Activated T-helper 1 cell treated with Interleukin-2 at 50 U/mL for 16 hours (primary cell): ENCODE measurements around the gene ZPLD1.

Experiments
- DNase-seq: peaks from one replicate; pipeline ENCODE4 v3.0.0-alpha.2; 2020; ENCODE audit warnings: low read depth

ZPLD1 gene

GRCh38 chr3:102470066-102470465 lies 35.3 kb downstream of the ZPLD1 start:
- no peak for DNase-seq

- no peak for DNase-seq
Observed at GRCh38 chr3:102471001-102471400, 36.2 kb downstream of the ZPLD1 start.

DNA sequence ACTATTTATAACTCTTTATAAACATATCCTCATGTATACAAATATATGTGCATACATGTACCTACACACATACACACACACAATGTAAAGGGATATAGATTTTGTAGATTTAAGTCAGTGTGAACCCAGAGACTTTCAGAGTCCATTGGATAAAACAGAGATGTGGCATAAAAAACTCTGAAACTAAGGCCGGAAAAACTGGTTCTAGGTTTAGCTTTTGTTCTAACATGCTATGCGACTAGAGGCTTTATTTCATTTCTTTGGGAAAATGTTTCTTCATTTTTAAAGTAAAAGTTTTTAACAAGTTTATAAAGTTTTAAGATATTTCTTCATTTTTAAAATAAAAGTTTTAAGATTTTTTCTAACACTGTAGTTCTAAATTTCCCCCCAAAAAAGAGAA lies 36.7 kb downstream of the ZPLD1 start:
- DNase-seq, result no peak

DNA sequence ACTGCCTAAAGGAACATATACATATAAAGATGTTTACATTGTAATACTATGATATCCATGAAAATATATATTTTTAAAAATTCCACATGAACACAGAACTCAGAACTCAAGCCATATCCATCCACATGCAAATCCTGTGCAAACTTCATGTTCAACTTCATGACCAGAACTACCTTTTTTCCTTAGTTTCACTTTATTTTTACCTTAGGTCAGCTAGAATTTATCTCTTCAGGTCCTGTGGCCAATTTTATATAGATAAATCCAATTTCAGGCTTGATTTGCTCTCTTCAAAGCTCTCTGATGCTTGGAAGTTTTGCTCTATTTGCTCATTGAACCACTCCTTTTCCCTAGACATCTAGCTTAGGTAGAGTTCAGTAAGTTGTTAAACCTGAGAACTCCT lies 38.8 kb downstream of the ZPLD1 start:
- DNase-seq, result no peak

GRCh38 chr3:102474207-102474606 lies 39.4 kb downstream of the ZPLD1 start:
- DNase-seq, result no peak

- no peak for DNase-seq
Observed at GRCh38 chr3:102476198-102476597, 41.4 kb downstream of the ZPLD1 start.

DNA sequence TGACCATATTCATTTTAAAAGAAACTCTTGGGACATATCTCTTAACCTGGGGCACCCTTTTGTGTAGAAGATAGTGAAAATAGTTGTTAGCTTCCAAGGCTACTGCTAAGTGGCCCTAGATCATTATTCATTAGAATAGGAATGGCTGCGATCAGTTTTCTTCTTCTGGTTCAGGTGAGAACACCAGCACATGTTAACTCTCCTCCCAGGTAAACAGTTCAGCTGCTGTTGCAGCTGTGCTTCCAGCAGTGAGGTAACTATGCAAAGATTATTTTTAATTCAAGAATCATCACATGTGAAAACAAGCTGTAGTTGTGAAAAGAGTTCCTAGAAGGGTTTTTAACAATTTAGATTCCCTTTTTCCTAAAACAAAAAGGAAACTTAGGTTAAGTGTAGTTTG lies 43.3 kb downstream of the ZPLD1 start:
- DNase-seq, result no peak

DNA sequence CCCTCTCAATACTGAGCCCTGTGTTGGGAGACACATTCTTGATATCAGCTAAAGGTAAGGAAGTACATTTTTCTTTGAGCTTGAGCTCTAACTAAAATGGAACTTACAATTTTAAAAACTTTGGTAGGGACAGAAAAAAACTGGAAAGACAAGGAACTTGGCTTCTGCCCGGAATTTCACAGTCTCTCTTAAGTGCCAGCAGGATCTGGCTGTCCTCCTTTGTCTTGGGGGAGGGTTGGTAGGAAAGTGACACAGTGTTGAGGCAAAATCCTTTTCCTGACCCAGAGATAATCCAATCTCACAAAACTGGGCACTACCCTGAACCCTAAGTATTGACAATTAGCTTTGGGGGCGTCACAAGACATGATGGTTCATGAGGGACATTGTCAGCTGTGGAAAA lies 45.3 kb downstream of the ZPLD1 start:
- DNase-seq, result no peak

DNA sequence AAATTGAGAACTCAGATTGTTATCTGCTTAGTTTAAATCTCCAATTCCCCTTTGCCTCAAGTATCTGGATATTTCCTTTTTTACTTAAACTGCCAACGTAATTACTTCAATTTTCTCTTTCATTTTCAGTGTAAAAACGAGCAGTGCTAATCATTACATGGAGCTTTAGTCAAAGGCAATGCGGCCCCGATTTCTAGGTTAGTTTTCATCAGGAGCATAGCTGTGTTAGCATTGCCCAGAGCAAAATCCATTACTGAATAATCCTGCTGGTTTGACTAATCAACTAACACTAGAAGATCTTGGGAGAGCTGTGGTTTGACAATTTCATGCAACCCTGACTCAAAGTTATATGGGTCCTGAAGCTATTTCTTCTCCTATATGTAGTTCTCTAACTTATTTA lies 46.2 kb downstream of the ZPLD1 start:
- no peak for DNase-seq

GRCh38 chr3:102483556-102483955 lies 48.7 kb downstream of the ZPLD1 start:
- no peak for DNase-seq

DNA sequence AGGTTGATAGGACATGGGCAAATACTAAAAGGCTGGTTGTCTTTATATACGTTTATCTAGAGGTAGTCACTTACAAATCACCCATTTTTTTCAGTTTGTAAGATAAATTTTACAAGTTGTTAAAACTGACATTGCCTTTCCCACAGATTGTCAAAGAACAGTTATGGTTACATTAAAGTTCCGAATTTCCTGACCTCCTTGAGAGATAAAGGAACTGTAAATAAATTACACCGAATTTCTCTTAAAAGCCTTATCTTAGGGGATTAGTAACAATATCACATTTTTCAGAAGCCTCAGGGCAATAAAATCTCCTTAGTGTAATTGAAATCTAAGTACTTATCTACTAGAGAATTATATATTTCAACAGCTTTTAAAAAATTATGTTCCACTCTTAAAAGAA lies 49.5 kb downstream of the ZPLD1 start:
- no peak for DNase-seq

DNA sequence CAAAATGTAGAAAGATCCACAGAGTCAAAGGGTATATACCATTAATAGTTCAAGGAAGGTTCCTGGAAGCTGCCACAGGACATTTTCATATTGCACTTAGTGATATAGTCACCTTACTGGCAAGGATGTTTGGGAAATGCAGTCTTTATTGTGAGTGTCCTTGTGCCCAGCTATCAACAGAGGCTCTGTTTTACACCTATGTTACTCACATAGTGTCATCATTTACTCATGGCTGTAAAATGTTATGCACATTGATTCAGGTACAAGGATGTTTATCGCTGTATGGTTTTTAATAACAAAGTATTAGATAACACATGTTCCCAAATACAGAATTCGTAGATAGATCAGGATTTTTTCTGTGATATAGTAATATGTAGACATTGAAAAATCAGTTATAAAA lies 50.9 kb downstream of the ZPLD1 start:
- DNase-seq, result no peak

- no peak for DNase-seq
Observed at GRCh38 chr3:102488331-102488730, 53.5 kb downstream of the ZPLD1 start.

DNA sequence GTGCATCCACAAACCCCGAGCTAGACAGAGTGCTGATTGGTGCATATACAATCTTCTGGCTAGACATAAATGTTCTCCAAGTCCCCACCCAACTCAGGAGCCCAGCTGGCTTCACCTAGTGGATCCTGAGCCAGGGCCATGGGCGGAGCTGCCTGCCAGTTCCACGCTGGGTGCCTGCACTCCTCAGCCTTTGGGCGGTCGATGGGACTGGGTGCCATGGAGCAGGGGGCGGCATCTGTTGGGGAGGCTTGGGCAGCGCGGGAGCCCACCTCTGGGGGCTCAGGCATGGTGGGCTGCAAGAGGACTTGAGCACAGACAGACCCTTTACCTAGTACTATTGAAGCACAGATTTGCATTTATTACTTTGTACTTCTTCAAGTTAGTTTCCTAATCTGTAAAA lies 57.5 kb downstream of the ZPLD1 start:
- DNase-seq, result no peak

- DNase-seq, result no peak
Observed at GRCh38 chr3:102497571-102497970, 62.8 kb downstream of the ZPLD1 start.

GRCh38 chr3:102505542-102505941 lies 70.7 kb downstream of the ZPLD1 start:
- no peak for DNase-seq

DNA sequence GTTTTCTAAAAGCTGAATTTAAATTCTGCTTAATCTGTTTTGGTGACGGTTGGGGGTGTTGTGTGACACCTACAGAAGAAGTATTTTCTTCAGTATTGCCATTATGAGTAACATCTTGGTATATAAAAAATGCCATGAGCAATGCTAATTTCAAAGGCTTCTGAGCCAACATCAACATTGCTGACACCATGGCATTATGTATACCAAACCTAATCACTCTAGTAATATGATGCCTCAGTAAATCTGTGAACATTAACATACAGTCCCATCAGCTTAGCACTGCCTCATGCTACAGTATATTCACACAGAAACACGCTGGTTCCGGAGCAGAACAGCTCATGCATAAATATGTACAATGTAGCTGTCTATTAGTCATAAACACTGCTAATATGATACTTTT lies 75.8 kb downstream of the ZPLD1 start:
- no peak for DNase-seq

DNA sequence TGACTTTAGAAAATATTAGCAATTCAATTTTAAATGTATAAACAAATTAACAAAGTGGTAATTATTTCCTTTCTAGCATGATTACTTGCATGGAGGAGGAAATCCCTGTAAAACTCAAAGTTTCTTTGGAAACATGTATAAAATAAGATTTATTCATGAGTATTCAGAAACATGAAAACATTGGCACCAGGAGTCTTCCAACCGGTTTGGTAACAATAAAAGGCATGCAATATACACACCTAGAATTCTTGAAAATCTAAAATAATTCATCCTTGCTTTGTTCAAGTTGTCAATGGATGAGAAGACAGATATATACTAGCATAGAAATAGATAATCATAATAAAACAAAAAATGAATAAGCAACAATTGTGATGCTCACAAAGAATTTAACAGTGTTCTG lies 76.4 kb downstream of the ZPLD1 start:
- no peak for DNase-seq

DNA sequence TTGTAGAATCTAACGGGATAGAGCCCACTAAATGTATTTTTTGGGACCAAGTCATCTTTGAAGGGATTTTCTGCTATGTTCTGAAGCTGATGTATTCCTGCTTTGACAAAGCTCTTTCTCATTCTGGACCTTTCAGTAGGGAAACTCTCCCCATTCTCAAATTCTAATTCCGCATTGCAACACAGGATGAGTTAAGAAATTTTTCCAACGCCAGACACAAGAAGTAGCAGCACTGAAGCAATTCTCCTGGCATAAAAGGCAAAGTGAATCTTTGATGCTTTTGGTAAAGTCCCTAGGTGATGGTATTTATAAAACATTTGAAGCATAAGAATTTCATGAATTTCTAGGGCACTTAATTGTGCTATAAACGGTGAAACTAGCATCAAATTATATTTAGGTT lies 76.8 kb downstream of the ZPLD1 start:
- no peak for DNase-seq

- DNase-seq, result no peak
Observed at GRCh38 chr3:102512734-102513504, 78.1 kb downstream of the ZPLD1 start.

DNA sequence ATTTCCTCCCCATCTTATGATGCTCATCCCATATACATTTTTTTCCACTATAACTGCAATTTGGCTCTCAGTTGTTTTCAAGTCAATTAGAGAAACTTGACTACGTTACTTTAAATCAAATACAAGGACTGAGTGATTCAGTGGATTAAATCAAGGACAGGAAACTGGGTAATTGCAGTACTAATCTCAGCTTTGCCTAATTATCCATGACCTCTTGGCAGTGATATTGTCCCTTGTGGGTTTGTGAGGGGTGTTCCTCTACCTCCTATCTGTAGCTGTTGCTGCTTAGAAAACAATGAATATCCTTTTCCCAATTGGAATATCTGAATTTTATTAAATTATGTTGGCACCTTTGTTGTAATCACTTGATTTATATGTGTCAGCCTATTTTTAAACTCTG lies 79.4 kb downstream of the ZPLD1 start:
- no peak for DNase-seq

DNA sequence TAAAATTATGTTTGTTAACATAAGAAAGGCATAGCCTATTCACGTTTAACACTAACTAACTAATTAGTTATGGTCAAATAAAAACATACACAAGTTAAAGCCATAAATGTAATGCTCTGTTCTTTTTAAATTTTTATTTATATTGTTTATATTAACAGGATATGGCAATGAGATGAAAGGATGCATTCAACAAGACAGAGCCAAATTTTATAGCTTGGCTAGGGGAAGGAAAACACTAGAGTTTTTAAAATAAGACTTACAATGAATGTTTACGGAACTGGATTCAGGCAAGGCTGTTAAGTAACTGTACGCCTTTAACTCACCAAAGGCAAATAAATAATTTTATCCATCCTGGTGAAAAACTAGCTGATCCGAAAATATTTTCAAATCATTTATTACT lies 86.4 kb downstream of the ZPLD1 start:
- no peak for DNase-seq

DNA sequence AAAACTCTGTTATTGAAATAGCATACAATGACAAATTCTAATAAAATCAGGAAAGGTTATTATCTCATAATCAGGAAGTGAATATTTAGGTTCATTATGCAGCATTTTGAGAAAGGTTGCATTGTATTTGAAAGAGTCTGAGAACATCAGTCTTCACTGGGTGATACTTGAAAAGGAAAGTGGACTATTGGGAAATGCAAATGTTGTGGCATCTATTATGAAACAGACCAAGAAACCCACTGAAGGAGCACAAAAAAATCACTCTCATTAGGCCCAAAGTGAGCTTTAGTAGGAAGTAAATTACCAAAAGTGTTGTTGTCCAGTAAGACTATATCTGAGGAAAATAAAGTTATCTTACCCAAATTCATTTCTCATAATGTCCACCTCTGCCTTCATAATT lies 90.8 kb downstream of the ZPLD1 start:
- no peak for DNase-seq

DNA sequence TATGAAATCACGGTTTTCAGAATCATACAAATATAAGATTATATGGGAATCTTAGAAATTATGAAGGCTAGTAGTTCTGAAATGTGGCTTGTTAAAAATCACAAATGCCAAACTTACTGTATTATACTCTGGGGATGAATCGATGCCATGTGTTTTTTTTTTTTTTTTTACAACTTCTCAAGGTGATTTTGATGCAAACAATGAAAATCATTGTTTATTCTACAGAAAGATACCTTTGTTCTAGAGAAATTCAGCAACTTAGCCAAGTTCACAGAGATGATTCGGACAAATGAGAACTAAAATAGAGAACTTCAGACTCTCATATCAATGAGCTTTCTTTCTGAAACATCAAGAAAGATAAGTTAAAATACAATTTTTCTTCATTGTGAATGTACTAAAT lies 92.0 kb downstream of the ZPLD1 start:
- no peak for DNase-seq

- DNase-seq, result no peak
Observed at GRCh38 chr3:102528727-102529126, 93.9 kb downstream of the ZPLD1 start.
